Activated CD4-positive, alpha-beta memory T cell treated with anti-CD3 and anti-CD28 coated beads, Interleukin-2, amount 10 ng/mL, durations not matched to agents 7 days and 5 days (primary cell): ENCODE data around the gene DNAJB11. TPM values are rescaled to one million over a fixed set of nuclear protein-coding genes. Genes with fewer than 3 reads are reported as not detected.
"Not testable (repeated sequence)": the region's sequence is repeated elsewhere in the genome, so short reads cannot be mapped to it uniquely, and the experiment has no call there.

Experiments used
- CTCF ChIA-PET: fragments of 350-600 bp; sonication (Branson Sonifier 250); formaldehyde crosslinking; loops from one replicate; lab custom pipeline; 2021; ENCODE audit warnings: antibody characterized with exemption, inconsistent platforms; lab: Charles Lee
- POLR2A ChIA-PET: fragments of 350-600 bp; sonication (Branson Sonifier 250); formaldehyde crosslinking; loops from one replicate; lab custom pipeline; 2021; ENCODE audit warnings: antibody characterized with exemption; lab: Charles Lee
- DNase-seq: peaks from one replicate; pipeline ENCODE4 v3.0.0-alpha.2; 2020
- H3K27ac Mint-ChIP-seq: one replicate; pipeline ENCODE4 v1.8.0; 2021; ENCODE audit warnings: mild to moderate bottlenecking, mixed read lengths
- H3K27me3 Mint-ChIP-seq: one replicate; pipeline ENCODE4 v1.8.0; 2021; ENCODE audit warnings: mixed read lengths
- H3K36me3 Mint-ChIP-seq: one replicate; pipeline ENCODE4 v1.8.0; 2021; ENCODE audit warnings: low read depth, mixed read lengths
- H3K4me1 Mint-ChIP-seq: one replicate; pipeline ENCODE4 v1.8.0; 2021; ENCODE audit warnings: mixed read lengths
- H3K4me3 Mint-ChIP-seq: one replicate; pipeline ENCODE4 v1.8.0; 2021; ENCODE audit warnings: mild to moderate bottlenecking, mixed read lengths
- H3K9me3 Mint-ChIP-seq: one replicate; pipeline ENCODE4 v1.8.0; 2021; ENCODE audit warnings: mixed read lengths
- total RNA-seq, 2 experiments: library from RNA; stranded (reverse); gene quantifications; one replicate each; pipeline ENCODE4 v1.2.3, GENCODE V29; 2021

DNAJB11 gene
- 10 to 100 TPM; 50.7 to 55.7 TPM for total RNA-seq

GRCh38 chr3:186570096-186570940 lies at the start of gene DNAJB11:
DNAJB11 (plus strand) TSS chr3:186570720; CDS start chr3:186570898, 178 bp downstream.
- H3K4me3 Mint-ChIP-seq: peak within 1 kb of the TSS; percentile 96
- peak; percentile 99 for DNase-seq
- H3K9me3 Mint-ChIP-seq: no peaks in the 10 kb centered on the region
- ChIA-PET CTCF (interaction anchor here (0.8 to 4.4 kb wide), 12 partner anchors 15 to 627 kb away, joined by 3 to 25 read pairs (median 4); partner anchors contain the start of genes EIF4A2 and RPL39L), POLR2A (interaction anchor here (0.7 to 7.8 kb wide), 32 partner anchors 9 to 984 kb away, joined by 3 to 121 read pairs (median 4); partner anchors contain the start of genes EIF4A2, RFC4, SENP2 and TRA2B)
- peaks cover 31% of the 10 kb centered on the region for H3K36me3 Mint-ChIP-seq
- H3K27me3 Mint-ChIP-seq: no peaks in the 10 kb centered on the region
- peaks cover 62% of the 10 kb centered on the region for H3K4me1 Mint-ChIP-seq
- peak within 1 kb of the TSS; percentile 92 for H3K27ac Mint-ChIP-seq

- no peak overlapping the region for H3K27ac Mint-ChIP-seq
- H3K27me3 Mint-ChIP-seq: no peaks in the 10 kb centered on the region
- no peak overlapping the region for H3K4me3 Mint-ChIP-seq
- H3K4me1 Mint-ChIP-seq: peaks cover 41% of the 10 kb centered on the region
- no peaks in the 10 kb centered on the region for H3K9me3 Mint-ChIP-seq
- DNase-seq: peak; percentile 34
- no peaks in the 10 kb centered on the region for H3K36me3 Mint-ChIP-seq
- CTCF ChIA-PET: interaction anchor here (1.0 to 3.9 kb wide), 3 partner anchors 19 to 93 kb away, joined by 3 to 38 read pairs (median 8); no protein-coding TSS in a partner anchor
- POLR2A ChIA-PET: interaction anchor here (1.2 kb wide), 1 partner anchor 45 kb away, joined by 3 read pairs; no protein-coding TSS in a partner anchor
Measured at GRCh38 chr3:186520957-186521842, 49.3 kb upstream of the DNAJB11 start.

GRCh38 chr3:186523022-186523421 lies 47.5 kb upstream of the DNAJB11 start:
- Mint-ChIP-seq H3K27me3 (no peaks in the 10 kb centered on the region), H3K4me1 (peaks cover 37% of the 10 kb centered on the region), H3K36me3 (no peaks in the 10 kb centered on the region), H3K9me3 (no peaks in the 10 kb centered on the region), H3K27ac (no peak overlapping the region), H3K4me3 (no peak overlapping the region)
- DNase-seq: no peak
- POLR2A ChIA-PET: no interaction called here
- CTCF ChIA-PET: no interaction called here

- Mint-ChIP-seq H3K4me1 (peaks cover 35% of the 10 kb centered on the region), H3K27me3 (no peaks in the 10 kb centered on the region), H3K27ac (no peak overlapping the region), H3K9me3 (no peaks in the 10 kb centered on the region), H3K4me3 (no peak overlapping the region), H3K36me3 (no peaks in the 10 kb centered on the region)
- no peak for DNase-seq
- ChIA-PET POLR2A (no interaction called here), CTCF (no interaction called here)
Measured at GRCh38 chr3:186523434-186523833, 47.1 kb upstream of the DNAJB11 start.

GRCh38 chr3:186524616-186525015 lies 45.9 kb upstream of the DNAJB11 start:
- ChIA-PET CTCF (no interaction called here), POLR2A (no interaction called here)
- Mint-ChIP-seq H3K9me3 (no peaks in the 10 kb centered on the region), H3K4me3 (no peak overlapping the region), H3K36me3 (no peaks in the 10 kb centered on the region), H3K4me1 (peaks cover 23% of the 10 kb centered on the region), H3K27me3 (no peaks in the 10 kb centered on the region), H3K27ac (no peak overlapping the region)
- DNase-seq: no peak

- H3K4me1 Mint-ChIP-seq: peaks cover 16% of the 10 kb centered on the region
- DNase-seq: no peak
- POLR2A ChIA-PET: no interaction called here
- H3K4me3 Mint-ChIP-seq: no peak overlapping the region
- H3K9me3 Mint-ChIP-seq: no peaks in the 10 kb centered on the region
- CTCF ChIA-PET: interaction anchor here (1.4 kb wide), 1 partner anchor 15 kb away, joined by 11 read pairs; no protein-coding TSS in a partner anchor
- H3K36me3 Mint-ChIP-seq: no peaks in the 10 kb centered on the region
- no peak overlapping the region for H3K27ac Mint-ChIP-seq
- no peaks in the 10 kb centered on the region for H3K27me3 Mint-ChIP-seq
Measured at GRCh38 chr3:186525369-186526255, 44.9 kb upstream of the DNAJB11 start.

GRCh38 chr3:186526256-186526606 lies 44.3 kb upstream of the DNAJB11 start:
- Mint-ChIP-seq H3K27ac (no peak overlapping the region), H3K4me3 (no peak overlapping the region), H3K9me3 (no peaks in the 10 kb centered on the region), H3K27me3 (no peaks in the 10 kb centered on the region), H3K36me3 (no peaks in the 10 kb centered on the region), H3K4me1 (peaks cover 10% of the 10 kb centered on the region)
- DNase-seq: no peak
- CTCF ChIA-PET: interaction anchor here (1.4 kb wide), 1 partner anchor 14 kb away, joined by 11 read pairs; no protein-coding TSS in a partner anchor
- POLR2A ChIA-PET: no interaction called here

GRCh38 chr3:186529201-186529999 lies 41.1 kb upstream of the DNAJB11 start:
- H3K36me3 Mint-ChIP-seq: no peaks in the 10 kb centered on the region
- no peak overlapping the region for H3K27ac Mint-ChIP-seq
- no peak overlapping the region for H3K4me3 Mint-ChIP-seq
- peaks cover 9% of the 10 kb centered on the region for H3K4me1 Mint-ChIP-seq
- H3K27me3 Mint-ChIP-seq: no peaks in the 10 kb centered on the region
- CTCF ChIA-PET: interaction anchor here (0.7 to 1.8 kb wide), 5 partner anchors 10 to 547 kb away, joined by 3 to 11 read pairs (median 3); no protein-coding TSS in a partner anchor
- DNase-seq: no peak
- POLR2A ChIA-PET: interaction anchor here (1.1 kb wide), 1 partner anchor 10 kb away, joined by 4 read pairs; no protein-coding TSS in a partner anchor
- H3K9me3 Mint-ChIP-seq: no peaks in the 10 kb centered on the region

- no peak for DNase-seq
- no peak overlapping the region for H3K4me3 Mint-ChIP-seq
- ChIA-PET CTCF (interaction anchor here (0.7 to 1.8 kb wide), 3 partner anchors 10 to 548 kb away, joined by 3 to 11 read pairs (median 5); no protein-coding TSS in a partner anchor), POLR2A (no interaction called here)
- no peaks in the 10 kb centered on the region for H3K36me3 Mint-ChIP-seq
- H3K27me3 Mint-ChIP-seq: no peaks in the 10 kb centered on the region
- peaks cover 17% of the 10 kb centered on the region for H3K4me1 Mint-ChIP-seq
- no peak overlapping the region for H3K27ac Mint-ChIP-seq
- H3K9me3 Mint-ChIP-seq: no peaks in the 10 kb centered on the region
Measured at GRCh38 chr3:186530415-186530814, 40.1 kb upstream of the DNAJB11 start.

GRCh38 chr3:186531694-186532093 lies 38.8 kb upstream of the DNAJB11 start:
- POLR2A ChIA-PET, H3K4me3 Mint-ChIP-seq, H3K9me3 Mint-ChIP-seq, H3K36me3 Mint-ChIP-seq, DNase-seq, H3K27ac Mint-ChIP-seq, H3K27me3 Mint-ChIP-seq: not testable (repeated sequence)
- CTCF ChIA-PET: interaction anchor here (0.9 kb wide), 1 partner anchor 9 kb away, joined by 3 read pairs; no protein-coding TSS in a partner anchor
- peaks cover 20% of the 10 kb centered on the region for H3K4me1 Mint-ChIP-seq

- no peak overlapping the region for H3K27ac Mint-ChIP-seq
- no peak for DNase-seq
- no peaks in the 10 kb centered on the region for H3K36me3 Mint-ChIP-seq
- CTCF ChIA-PET: interaction anchor here (0.9 to 1.2 kb wide), 3 partner anchors 8 to 549 kb away, joined by 3 to 4 read pairs (median 3); no protein-coding TSS in a partner anchor
- H3K9me3 Mint-ChIP-seq: no peaks in the 10 kb centered on the region
- H3K4me3 Mint-ChIP-seq: no peak overlapping the region
- POLR2A ChIA-PET: no interaction called here
- H3K27me3 Mint-ChIP-seq: no peaks in the 10 kb centered on the region
- peaks cover 26% of the 10 kb centered on the region for H3K4me1 Mint-ChIP-seq
Measured at GRCh38 chr3:186532598-186533072, 37.9 kb upstream of the DNAJB11 start.
